Right forelimb (tissue), 1 donor: ENCODE results near the gene CRYGD.
"Not testable (repeated sequence)": the region's sequence is repeated elsewhere in the genome, so short reads cannot be mapped to it uniquely, and the experiment has no call there.

Experiments
- DNase-seq: peaks from one replicate; pipeline ENCODE4 v3.0.0-alpha.2; 2018

The CRYGD gene

GRCh38 chr2:208129744-208130711 is 5.7 kb upstream of the CRYGD start, which contains the start of gene CRYGC:
Gene CRYGC, minus strand, starts transcription at chr2:208129828. Its CDS starts 36 bp downstream, at chr2:208129792.
- DNase-seq, result no peak

GRCh38 chr2:208128136-208128535 is 3.8 kb upstream of the CRYGD start:
- DNase-seq, result no peak

GRCh38 chr2:208127090-208127489 is 2.8 kb upstream of the CRYGD start:
- no peak for DNase-seq

- no peak for DNase-seq
Measured at GRCh38 chr2:208125251-208125650, 927 bp upstream of the CRYGD start.

- no peak for DNase-seq
Measured at GRCh38 chr2:208122248-208122647, 2.1 kb downstream of the CRYGD start.

GRCh38 chr2:208118918-208119317 is 5.4 kb downstream of the CRYGD start:
- DNase-seq, result no peak

GRCh38 chr2:208117390-208117789 is 6.9 kb downstream of the CRYGD start:
- not testable (repeated sequence) for DNase-seq

- no peak for DNase-seq
Measured at GRCh38 chr2:208112969-208113368, 11.4 kb downstream of the CRYGD start.

GRCh38 chr2:208112273-208112745 is 12.0 kb downstream of the CRYGD start:
- DNase-seq, result not testable (repeated sequence)

GRCh38 chr2:208103616-208104015 is 20.7 kb downstream of the CRYGD start:
- no peak for DNase-seq

- no peak for DNase-seq
Measured at GRCh38 chr2:208101716-208102631, 22.4 kb downstream of the CRYGD start.

- no peak for DNase-seq
Measured at GRCh38 chr2:208099682-208100470, 24.4 kb downstream of the CRYGD start.

- not testable (repeated sequence) for DNase-seq
Measured at GRCh38 chr2:208098701-208099100, 25.6 kb downstream of the CRYGD start.

- no peak for DNase-seq
Measured at GRCh38 chr2:208098267-208098666, 26.1 kb downstream of the CRYGD start.

GRCh38 chr2:208097801-208098200 is 26.5 kb downstream of the CRYGD start:
- no peak for DNase-seq

GRCh38 chr2:208097313-208097712 is 27.0 kb downstream of the CRYGD start:
- DNase-seq, result no peak

- no peak for DNase-seq
Measured at GRCh38 chr2:208096080-208096479, 28.2 kb downstream of the CRYGD start.

GRCh38 chr2:208093128-208093527 is 31.2 kb downstream of the CRYGD start:
- no peak for DNase-seq

GRCh38 chr2:208092093-208092832 is 32.1 kb downstream of the CRYGD start:
- no peak for DNase-seq

GRCh38 chr2:208090420-208090819 is 33.9 kb downstream of the CRYGD start:
- no peak for DNase-seq

- DNase-seq, result no peak
Measured at GRCh38 chr2:208086029-208086428, 38.3 kb downstream of the CRYGD start.

GRCh38 chr2:208083807-208084206 is 40.5 kb downstream of the CRYGD start:
- no peak for DNase-seq
